HL-60 (cell line): ENCODE results near the gene INTS6L.

Experiments
- DNase-seq, 2 experiments: peaks; one replicate each; pipeline ENCODE4 v3.0.0-alpha.2; 2010 to 2020; ENCODE audit warnings: low read depth in 1 of 2, low spot score in 1 of 2
- H3K27ac ChIP-seq: fragments of 250-450 bp; sonication (Bioruptor Pico); replicated peaks from 2 replicates; pipeline ENCODE4 v1.5.1; 2020; ENCODE audit warnings: mild to moderate bottlenecking, moderate library complexity
- H3K27me3 ChIP-seq: fragments of 250-450 bp; sonication (Bioruptor Pico); 2 replicates; pipeline ENCODE4 v1.5.1; 2021; ENCODE audit warnings: mild to moderate bottlenecking, moderate library complexity; ENCODE audit not compliant: insufficient read depth, poor library complexity, severe bottlenecking
- H3K4me3 ChIP-seq: replicated peaks from 2 replicates; pipeline ENCODE4 v1.5.1; 2011; ENCODE audit warnings: mild to moderate bottlenecking, control low read depth, low read length; ENCODE audit not compliant: insufficient read depth
- GABPA ChIP-seq: IDR thresholded peaks from 2 replicates; pipeline ENCODE4 v1.6.1; 2012; ENCODE audit warnings: low read depth
- POLR2AphosphoS5 ChIP-seq: IDR thresholded peaks from 2 replicates; pipeline ENCODE4 v1.6.1; 2012; ENCODE audit warnings: low read depth
- REST ChIP-seq: IDR thresholded peaks from 2 replicates; pipeline ENCODE4 v1.6.1; 2012; ENCODE audit warnings: low read depth; ENCODE audit not compliant: insufficient replicate concordance
- SPI1 ChIP-seq: IDR thresholded peaks from 2 replicates; pipeline ENCODE4 v1.6.1; 2012; ENCODE audit warnings: low read depth, mild to moderate bottlenecking, borderline replicate concordance
- TF ChIP-seq, protein P1 (sequence below): IDR thresholded peaks from one replicate; pipeline ENCODE4 v1.5.1; 2011; ENCODE audit warnings: low read length, control low read depth, inconsistent platforms; ENCODE audit not compliant: insufficient read depth

The INTS6L gene

DNA sequence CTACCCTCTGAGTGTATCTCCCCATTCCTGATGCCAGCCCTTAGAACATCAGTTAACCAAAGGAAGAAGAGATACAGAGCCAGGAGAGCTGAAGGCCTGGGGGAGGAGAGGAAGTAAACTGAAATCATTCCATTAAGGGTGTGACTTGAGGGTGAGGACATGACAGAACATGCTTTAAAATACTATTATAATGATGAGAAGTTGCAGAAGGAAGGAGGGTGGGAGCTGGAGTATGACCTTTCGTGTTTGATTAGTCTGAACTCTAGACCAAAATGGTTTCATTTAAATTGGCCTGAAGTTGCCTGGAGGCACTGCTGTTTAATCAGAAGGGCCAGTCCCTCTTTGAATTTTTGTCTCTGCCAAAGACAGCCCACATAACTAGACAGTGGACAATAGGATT is 11.4 kb downstream of the INTS6L start:
- TF ChIP-seq REST = no peak
- no peak for TF ChIP-seq POLR2AphosphoS5
- TF ChIP-seq, protein P1, sequence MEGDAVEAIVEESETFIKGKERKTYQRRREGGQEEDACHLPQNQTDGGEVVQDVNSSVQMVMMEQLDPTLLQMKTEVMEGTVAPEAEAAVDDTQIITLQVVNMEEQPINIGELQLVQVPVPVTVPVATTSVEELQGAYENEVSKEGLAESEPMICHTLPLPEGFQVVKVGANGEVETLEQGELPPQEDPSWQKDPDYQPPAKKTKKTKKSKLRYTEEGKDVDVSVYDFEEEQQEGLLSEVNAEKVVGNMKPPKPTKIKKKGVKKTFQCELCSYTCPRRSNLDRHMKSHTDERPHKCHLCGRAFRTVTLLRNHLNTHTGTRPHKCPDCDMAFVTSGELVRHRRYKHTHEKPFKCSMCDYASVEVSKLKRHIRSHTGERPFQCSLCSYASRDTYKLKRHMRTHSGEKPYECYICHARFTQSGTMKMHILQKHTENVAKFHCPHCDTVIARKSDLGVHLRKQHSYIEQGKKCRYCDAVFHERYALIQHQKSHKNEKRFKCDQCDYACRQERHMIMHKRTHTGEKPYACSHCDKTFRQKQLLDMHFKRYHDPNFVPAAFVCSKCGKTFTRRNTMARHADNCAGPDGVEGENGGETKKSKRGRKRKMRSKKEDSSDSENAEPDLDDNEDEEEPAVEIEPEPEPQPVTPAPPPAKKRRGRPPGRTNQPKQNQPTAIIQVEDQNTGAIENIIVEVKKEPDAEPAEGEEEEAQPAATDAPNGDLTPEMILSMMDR = no peak
- no peak for TF ChIP-seq SPI1
- TF ChIP-seq GABPA = no peak
- Histone ChIP-seq H3K27ac (no peak overlapping the region), H3K27me3 (no peaks in the 10 kb centered on the region), H3K4me3 (no peak overlapping the region)
- no peak for DNase-seq

DNA sequence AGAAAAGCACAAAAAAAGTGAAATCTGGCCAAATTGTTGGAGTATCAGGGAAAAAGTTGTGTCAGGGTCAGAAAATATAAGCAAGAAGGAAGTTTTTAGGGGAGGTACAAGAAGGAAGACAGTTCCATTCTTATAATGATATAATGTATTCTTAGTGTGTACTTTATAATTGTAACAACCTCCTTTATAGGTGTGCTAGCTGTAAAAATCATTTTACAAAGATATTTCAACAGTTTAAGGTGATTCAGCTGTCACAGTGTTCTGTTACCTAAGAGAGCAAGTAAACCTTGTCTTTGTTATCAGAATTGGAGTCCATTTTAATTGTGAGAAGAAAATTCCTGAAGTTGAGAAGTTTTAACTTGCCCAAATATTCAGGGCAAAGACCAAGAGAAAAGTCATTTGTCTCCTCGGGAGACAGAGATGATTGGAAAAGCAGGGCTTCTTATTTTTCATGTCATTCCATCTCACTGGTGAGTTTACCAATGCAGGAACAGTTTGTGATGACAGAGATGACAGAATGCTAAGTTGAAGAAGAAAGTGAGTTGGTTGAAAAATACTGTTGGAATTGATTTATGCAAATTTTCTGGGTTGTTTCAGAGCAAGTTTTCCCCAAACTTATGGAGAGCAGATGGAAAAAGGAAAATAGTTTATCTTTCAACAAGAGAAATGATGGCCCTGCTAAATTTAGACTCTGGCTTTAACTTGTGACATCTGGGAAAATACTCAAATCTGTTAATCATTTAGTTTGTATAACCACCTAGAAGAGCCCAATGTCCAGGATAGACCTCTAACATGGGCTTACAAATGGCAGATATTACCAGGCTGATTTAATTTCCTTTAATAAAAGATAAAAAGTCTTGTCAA is 14.8 kb downstream of the INTS6L start:
- Histone ChIP-seq H3K4me3 (no peak overlapping the region), H3K27me3 (no peaks in the 10 kb centered on the region), H3K27ac (no peak overlapping the region)
- DNase-seq = no peak
- no peak for TF ChIP-seq SPI1
- no peak for TF ChIP-seq REST
- TF ChIP-seq POLR2AphosphoS5 = no peak
- no peak for TF ChIP-seq GABPA
- TF ChIP-seq, protein P1 = no peak

GRCh38 chrX:135536877-135537276 is 16.4 kb downstream of the INTS6L start:
- H3K4me3 ChIP-seq = no peak overlapping the region
- no peak overlapping the region for H3K27ac ChIP-seq
- H3K27me3 ChIP-seq = no peaks in the 10 kb centered on the region
- no peak for TF ChIP-seq POLR2AphosphoS5
- TF ChIP-seq, protein P1 = no peak
- no peak for TF ChIP-seq REST
- TF ChIP-seq GABPA = no peak
- TF ChIP-seq SPI1 = no peak
- DNase-seq = no peak
